ENCODE results near the gene TACO1.

TACO1 gene

GRCh38 chr17:63644846-63645245 is 44.2 kb downstream of the TACO1 start:
- Mint-ChIP-seq H3K9me3 (no peaks in the 10 kb centered on the region), H3K4me1 (peaks cover 14% of the 10 kb centered on the region), H3K36me3 (peaks cover 5% of the 10 kb centered on the region), H3K4me3 (no peak overlapping the region), H3K27ac (peak overlapping the region; percentile 60), H3K27me3 (no peaks in the 10 kb centered on the region)

GRCh38 chr17:63645775-63646487 is 45.2 kb downstream of the TACO1 start:
- H3K27me3 Mint-ChIP-seq, result no peaks in the 10 kb centered on the region

GRCh38 chr17:63646488-63646806 is 45.8 kb downstream of the TACO1 start:
- Mint-ChIP-seq H3K4me1 (peaks cover 12% of the 10 kb centered on the region), H3K36me3 (peaks cover 5% of the 10 kb centered on the region), H3K27me3 (no peaks in the 10 kb centered on the region), H3K27ac (peak overlapping the region; percentile 9), H3K9me3 (no peaks in the 10 kb centered on the region), H3K4me3 (no peak overlapping the region)

More at GRCh38 chr17:63645775-63646487, 45.2 kb downstream of the TACO1 start:
- Mint-ChIP-seq H3K9me3 (no peaks in the 10 kb centered on the region), H3K4me3 (no peak overlapping the region), H3K4me1 (peaks cover 12% of the 10 kb centered on the region), H3K27ac (no peak overlapping the region), H3K36me3 (peaks cover 5% of the 10 kb centered on the region)

- Mint-ChIP-seq H3K4me3 (no peak overlapping the region), H3K36me3 (peaks cover 6% of the 10 kb centered on the region), H3K27me3 (no peaks in the 10 kb centered on the region), H3K9me3 (no peaks in the 10 kb centered on the region), H3K27ac (no peak overlapping the region), H3K4me1 (peaks cover 12% of the 10 kb centered on the region)
Observed at GRCh38 chr17:63647065-63647725, 46.5 kb downstream of the TACO1 start.

GRCh38 chr17:63647936-63648335 is 47.2 kb downstream of the TACO1 start:
- Mint-ChIP-seq H3K27ac (no peak overlapping the region), H3K27me3 (no peaks in the 10 kb centered on the region), H3K4me1 (peaks cover 12% of the 10 kb centered on the region), H3K4me3 (no peak overlapping the region), H3K9me3 (no peaks in the 10 kb centered on the region), H3K36me3 (peaks cover 6% of the 10 kb centered on the region)

GRCh38 chr17:63649813-63650212 is 49.1 kb downstream of the TACO1 start:
- H3K27me3 Mint-ChIP-seq, result no peaks in the 10 kb centered on the region
- no peaks in the 10 kb centered on the region for H3K9me3 Mint-ChIP-seq
- H3K4me1 Mint-ChIP-seq, result peaks cover 9% of the 10 kb centered on the region
- no peak overlapping the region for H3K4me3 Mint-ChIP-seq
- H3K36me3 Mint-ChIP-seq, result peaks cover 10% of the 10 kb centered on the region
- no peak overlapping the region for H3K27ac Mint-ChIP-seq

- Mint-ChIP-seq H3K27me3 (no peaks in the 10 kb centered on the region), H3K4me1 (peaks cover 7% of the 10 kb centered on the region), H3K4me3 (no peak overlapping the region), H3K9me3 (no peaks in the 10 kb centered on the region), H3K27ac (peak overlapping the region; percentile 48), H3K36me3 (peaks cover 7% of the 10 kb centered on the region)
Observed at GRCh38 chr17:63652106-63652505, 51.4 kb downstream of the TACO1 start.

GRCh38 chr17:63653050-63653449 is 52.4 kb downstream of the TACO1 start:
- H3K36me3 Mint-ChIP-seq, result peaks cover 8% of the 10 kb centered on the region
- H3K27me3 Mint-ChIP-seq, result no peaks in the 10 kb centered on the region
- no peak overlapping the region for H3K27ac Mint-ChIP-seq
- no peak overlapping the region for H3K4me3 Mint-ChIP-seq
- peaks cover 7% of the 10 kb centered on the region for H3K4me1 Mint-ChIP-seq
- H3K9me3 Mint-ChIP-seq, result no peaks in the 10 kb centered on the region

- Mint-ChIP-seq H3K9me3 (no peaks in the 10 kb centered on the region), H3K36me3 (peaks cover 11% of the 10 kb centered on the region), H3K27me3 (no peaks in the 10 kb centered on the region), H3K4me3 (no peak overlapping the region), H3K27ac (peak overlapping the region; percentile 30), H3K4me1 (peaks cover 3% of the 10 kb centered on the region)
Observed at GRCh38 chr17:63657786-63658185, 57.1 kb downstream of the TACO1 start.

Data from activated naive CD4-positive, alpha-beta T cell treated with anti-CD3 and anti-CD28 coated beads, Interleukin-2, amount 50 U/mL, for 24 hours (primary cell).